ENCODE measurements around the gene POLR2L.
A peak's percentile ranks its signal among the peaks of the same experiment; 100 is the strongest.

The POLR2L gene

DNA sequence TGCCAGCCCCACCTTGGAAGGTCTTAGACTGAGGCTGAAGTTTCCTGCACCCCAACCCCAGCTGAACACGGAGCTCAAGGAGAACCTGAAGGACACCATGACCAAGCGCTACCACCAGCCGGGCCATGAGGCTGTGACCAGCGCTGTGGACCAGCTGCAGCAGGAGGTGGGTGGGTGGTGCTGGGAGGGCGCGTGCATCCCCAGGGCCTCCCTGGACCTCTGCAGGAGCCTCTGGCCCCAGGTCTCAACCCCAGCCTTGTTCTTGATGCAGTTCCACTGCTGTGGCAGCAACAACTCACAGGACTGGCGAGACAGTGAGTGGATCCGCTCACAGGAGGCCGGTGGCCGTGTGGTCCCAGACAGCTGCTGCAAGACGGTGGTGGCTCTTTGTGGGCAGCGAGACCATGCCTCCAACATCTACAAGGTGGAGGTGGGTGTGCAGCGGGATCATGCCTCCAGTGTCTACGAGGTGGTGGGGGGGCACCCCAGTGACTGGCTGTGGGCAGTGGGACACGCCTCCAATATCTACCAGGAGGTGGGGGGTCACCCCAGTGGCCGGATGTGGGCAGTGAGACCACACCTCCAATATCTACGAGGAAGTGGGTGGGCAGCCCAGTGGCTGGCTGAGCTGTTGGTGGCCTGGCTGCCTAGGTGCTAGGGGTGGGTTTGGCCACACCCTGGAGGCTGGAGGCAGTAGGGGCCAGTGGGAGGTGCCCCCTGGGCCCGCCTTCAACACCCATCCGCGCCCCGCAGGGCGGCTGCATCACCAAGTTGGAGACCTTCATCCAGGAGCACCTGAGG, 4.9 kb downstream of the POLR2L start:
- DNase-seq = no peak

DNA sequence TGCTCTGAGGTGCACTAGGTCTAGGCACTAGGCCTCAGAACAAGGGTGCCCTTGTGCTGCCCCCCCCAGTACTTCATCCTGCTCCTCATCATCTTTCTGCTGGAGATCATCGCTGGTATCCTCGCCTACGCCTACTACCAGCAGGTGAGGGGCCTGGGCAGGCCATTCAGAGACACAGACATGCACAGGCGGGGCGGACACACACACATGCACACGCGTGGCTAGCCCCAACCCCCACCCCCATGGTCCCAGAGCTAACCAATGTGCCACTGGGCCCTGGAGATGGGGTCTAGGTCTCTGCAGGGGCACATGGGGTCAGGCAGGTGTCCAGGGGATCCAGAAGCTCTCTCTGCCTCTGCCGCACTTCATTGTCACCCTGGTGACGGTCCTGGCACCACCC, 5.6 kb downstream of the POLR2L start:
- DNase-seq = no peak

DNA sequence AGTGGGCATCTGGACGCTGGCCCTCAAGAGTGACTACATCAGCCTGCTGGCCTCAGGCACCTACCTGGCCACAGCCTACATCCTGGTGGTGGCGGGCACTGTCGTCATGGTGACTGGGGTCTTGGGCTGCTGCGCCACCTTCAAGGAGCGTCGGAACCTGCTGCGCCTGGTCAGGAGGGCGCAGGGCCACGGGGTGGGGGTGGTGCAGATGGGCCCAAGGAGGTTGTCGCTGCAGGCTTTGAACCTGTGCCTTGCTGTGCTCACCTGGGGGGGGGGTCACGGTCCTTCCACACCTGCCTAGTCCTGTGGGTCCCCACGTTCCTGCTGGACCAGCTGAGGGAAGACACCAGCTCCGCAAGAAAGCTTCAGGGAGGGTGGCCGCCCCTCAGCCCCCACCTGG, 6.1 kb downstream of the POLR2L start:
- DNase-seq = no peak

DNA sequence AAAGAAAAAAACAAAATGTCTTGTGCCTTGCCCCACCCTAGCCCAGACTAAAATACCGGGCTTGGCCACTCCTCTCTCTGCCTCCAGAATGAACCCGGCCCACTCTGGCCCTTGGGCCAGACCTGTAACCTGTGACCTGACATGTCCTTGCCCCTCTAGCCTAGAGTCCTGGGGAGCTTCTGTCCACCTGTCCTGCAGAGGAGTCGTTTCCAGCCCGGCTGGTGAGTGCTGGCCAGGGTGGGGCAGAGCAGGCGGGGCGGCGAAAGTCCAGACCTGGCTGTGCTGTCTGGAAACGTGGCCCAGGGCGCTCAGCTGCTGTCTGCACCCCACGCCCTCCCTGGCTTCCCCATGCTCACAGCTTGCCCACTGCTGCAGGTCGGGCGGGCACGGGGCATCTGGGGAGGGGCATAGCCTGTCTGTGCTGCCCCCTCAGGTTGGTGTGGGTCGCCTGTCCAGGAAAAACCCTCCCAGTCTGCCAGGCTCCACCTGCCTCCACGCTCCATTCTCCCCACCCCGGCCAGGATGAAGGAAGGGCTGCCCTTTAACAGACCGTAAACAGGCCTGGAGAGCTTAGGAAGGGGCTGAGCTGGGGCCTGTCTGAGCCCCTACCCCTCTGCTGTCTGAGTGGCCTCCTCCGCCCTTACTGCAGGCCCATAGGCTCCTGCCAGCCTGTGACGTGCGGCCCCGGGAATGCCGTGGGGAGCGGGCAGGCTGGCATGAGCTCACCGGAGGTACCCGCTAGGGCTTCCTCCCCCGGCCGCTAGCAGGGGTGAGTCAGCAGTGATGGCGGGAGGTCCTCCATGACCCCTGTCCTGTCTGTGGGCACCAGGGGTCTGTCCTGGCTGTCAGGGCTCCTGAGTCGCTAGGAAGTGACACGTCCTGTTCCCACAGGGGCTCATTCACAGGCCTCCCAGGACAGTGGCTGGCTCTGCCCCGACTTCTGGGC, 7.7 kb downstream of the POLR2L start:
- DNase-seq = no peak

DNA sequence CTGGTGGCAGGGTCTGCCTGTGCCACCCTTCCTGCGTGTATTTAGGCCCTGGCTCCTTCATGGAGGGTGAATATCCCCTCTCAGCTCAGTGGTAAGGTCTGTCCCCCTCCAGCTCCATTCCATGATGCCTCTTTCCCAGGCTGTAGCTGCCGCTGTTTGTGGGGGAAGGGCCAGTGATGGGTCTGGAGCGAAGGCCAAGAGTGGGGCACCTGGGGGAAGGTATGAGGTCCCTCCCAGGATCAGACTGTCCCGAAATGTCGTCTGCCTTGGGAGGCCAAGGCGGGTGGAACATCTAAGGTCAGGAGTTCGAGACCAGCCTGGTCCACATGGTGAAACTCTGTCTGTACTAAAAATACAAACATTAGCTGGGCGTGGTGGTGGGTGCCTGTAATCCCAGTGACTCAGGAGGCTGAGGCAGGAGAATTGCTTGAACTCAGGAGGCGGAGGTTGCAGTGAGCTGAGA, 8.4 kb downstream of the POLR2L start:
- DNase-seq = no peak

DNA sequence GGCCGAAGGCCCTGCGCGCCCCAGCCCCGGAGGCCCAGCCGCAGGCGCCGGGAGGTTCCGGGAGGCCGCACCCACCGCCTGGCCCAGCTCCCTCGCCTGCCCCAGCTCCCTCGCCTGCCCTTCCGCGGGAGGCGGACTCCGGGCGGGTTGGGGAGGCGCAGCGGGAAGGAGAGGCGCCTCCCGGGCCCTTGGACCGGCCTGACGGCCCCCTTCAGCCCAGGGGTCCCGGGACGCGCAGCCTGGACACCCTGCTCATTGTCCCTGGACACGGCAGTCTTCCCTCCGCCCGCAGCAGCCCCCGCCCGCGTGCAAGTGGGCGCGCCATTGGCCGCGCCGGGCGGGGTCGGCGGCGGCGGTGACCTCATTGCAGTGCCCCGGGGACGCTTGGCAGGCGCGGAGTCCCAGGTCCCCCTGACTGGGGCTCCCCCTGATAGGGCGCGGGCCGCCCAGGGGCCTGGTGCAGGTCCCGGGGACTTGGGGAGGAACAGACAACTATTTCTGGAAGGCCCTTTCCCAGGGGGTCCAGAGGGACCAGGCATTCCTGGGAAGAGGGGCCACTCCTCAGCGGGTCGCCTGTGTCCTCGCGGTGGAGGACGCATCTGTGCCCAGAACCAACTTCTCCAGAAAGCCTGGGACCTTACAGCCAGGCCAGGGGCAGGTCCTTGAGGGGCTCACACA, 9.1 kb downstream of the POLR2L start:
- DNase-seq = no peak

DNA sequence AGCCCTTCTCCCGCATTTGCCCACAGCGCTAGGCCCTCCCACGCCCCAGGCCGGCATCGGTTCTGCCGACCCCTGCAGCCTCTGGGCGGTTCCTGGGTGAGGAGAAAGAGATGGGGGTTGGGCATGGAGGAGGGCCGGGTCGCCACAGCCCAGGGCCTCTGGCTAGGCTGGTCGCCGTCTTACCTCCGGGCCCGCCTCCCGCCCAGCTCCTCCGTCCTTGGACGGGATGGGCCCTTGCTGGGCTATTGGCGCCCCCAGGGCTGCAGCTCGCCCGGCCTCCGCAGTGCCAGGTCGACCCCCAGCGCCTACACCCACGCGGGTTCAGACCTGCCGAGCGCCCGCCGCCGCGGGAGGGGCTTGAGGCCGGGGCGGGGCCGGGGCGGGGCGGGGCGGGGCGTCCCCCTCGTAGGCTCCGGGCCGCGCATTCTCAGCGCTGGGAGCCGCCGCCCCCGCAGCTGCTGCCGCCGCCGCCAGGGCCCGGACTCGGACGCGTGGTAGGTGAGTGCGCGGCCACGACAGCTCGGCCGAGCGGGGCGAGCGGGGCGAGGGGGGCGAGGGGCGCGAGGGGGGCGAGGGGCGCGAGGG, 9.7 kb downstream of the POLR2L start, which contains the start of gene CD151:
CD151 (plus strand) TSS at position 424 of the 585 bp plus-strand sequence. CDS start 3,118 bp downstream, outside the sequence.
- no peak for DNase-seq

DNA sequence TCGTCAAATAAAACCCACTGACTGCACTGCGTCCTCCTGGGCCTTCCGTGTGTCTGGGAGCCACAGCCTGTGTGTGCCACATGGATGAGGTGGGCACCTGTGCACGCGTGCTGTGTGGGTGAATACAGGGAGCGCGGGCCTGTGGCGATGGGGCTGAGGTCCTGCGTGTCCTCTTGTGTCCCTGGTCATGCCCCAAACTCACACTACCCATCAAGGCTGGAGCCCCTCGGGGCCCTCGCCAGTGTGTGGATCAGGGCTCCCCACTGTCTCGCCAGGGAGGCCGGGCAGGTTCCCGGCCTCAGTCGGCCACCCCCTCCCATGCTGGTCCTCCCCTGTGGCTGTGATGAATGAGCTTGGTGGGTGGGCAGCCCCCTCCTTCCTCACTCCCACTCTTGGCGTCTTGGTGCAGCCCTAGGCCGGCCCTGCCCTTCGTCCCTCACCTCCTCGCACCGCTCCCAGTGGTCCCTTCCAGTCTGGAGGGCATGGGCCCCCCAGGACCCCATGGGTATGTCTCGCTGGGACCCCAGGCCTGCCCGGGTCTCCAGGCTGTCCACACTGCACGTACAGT, 10.3 kb downstream of the POLR2L start:
- DNase-seq = no peak

DNA sequence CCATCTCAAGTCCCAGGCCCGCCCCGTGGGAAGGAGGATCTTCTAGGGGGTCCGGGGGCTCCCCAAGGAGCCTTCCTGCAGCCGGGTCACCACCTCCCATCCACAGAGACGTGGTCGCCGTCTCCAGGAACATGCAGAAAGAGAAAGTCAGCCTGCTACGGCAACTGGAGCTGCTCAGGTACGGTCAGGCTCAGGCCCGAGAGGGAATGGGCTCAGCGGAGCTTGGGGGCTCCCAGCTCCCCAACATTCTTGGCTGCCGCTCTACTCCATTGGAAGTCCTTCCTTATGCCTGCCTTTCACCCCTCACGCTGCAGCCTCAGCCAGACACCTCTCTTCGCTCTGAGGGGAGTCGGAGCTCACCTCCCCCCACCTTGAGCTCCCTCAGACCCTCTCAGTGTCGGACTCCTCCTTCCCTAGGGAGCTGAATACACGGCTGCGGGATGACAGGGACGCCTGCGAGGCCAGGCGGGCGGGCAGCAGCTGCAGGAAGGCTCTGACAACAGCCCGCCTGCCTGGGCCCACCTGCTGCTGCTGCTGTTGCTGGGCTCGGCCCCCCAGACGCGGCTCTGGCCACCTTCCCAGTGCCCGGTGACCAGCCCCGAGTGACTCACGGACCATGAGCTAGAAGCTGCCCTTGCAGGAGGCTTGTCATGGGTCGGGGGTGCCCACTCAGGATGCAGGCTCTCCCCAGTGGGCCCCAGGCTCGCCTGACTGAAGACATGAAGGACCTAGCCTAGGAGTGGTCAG, 11.0 kb downstream of the POLR2L start:
- DNase-seq = no peak

DNA sequence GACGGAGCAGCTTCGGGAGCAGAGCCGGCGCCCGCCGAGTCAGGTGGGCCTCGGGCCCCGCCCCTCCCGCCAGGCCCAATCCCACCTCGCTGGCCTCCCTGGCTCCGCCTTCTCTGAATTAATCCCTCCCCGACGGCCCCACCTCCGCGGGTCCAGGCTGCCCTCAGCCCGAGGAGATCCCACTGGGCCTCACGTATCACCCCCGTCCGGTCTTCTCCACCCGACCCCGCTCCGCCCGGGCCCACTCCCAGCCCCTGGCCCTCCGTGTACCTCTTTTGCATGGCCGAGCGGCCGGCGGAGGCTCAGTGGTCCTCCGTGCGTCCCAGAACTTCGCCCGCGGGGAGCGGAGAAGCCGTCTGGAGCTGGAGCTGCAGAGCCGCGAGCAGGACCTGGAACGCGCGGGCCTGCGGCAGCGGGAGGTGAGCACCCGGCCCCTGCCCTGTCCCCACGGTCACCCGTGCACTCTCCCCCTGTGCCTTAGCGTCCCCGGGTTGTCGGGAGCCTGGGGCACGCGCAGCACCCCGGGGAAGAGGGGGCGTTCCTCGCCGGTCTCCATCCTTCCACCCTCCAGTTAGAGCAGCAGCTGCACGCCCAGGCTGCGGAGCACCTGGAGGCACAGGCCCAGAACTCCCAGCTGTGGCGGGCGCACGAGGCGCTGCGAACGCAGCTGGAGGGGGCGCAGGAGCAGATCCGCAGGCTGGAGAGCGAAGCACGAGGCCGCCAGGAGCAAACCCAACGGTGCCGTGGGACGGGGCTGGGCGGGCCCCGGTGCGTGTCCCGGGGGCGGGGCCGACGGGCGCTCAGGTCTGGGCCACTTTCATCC, 11.8 kb downstream of the POLR2L start:
- DNase-seq = peak; percentile 54

DNA sequence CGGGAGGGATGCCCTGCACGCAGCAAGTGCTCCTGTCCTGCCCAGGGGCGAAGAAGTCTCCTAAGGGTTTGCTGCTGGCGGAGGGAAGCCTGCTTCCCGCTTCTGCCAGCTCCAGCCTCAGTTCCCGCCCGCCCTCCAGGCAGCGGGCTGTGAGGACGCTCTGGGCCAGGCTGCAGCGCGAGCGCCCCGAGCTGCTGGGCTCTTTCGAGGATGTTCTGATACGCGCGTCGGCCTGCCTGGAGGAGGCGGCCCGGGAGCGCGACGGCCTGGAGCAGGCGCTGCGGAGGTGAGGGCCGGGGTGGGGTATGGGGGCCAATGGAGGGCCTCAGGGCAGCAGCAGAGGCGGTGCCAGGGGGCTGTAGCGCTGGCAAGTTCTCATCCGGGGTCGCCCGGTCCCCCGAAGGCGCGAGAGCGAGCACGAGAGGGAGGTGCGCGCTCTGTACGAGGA, 12.5 kb downstream of the POLR2L start:
- no peak for DNase-seq

DNA sequence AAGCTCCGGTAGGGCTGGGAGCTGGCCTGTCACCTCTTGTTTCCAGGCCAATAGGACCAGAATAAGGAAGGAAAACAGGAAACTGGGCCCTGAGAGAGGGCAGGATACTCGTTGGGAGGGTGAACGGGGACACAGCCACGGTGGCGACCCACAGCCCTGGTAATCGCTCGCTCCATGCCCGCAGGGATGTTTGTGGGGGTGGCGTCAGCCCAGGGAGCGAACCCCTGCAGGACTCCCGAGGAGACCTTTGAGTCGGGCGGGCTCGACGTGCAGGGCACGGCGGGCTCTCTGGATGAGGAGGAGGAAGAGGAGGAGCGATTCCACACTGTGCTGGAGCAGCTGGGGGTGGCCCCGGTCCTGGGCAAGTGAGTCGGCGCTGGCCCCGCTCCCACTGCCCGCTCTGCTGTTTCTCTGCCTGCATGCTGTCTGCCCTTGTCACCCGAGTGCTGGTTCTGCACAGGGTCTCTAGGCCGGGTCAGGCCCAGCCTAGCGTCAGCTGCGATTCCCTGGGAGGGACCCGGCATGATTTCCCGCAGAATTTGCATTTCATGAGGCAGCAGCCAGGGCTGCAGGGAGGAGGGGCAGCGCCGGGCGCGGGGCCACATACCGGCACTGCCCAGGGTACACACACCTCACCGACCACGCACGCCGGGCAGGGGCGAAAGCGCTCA, 13.0 kb downstream of the POLR2L start:
- no peak for DNase-seq

DNA sequence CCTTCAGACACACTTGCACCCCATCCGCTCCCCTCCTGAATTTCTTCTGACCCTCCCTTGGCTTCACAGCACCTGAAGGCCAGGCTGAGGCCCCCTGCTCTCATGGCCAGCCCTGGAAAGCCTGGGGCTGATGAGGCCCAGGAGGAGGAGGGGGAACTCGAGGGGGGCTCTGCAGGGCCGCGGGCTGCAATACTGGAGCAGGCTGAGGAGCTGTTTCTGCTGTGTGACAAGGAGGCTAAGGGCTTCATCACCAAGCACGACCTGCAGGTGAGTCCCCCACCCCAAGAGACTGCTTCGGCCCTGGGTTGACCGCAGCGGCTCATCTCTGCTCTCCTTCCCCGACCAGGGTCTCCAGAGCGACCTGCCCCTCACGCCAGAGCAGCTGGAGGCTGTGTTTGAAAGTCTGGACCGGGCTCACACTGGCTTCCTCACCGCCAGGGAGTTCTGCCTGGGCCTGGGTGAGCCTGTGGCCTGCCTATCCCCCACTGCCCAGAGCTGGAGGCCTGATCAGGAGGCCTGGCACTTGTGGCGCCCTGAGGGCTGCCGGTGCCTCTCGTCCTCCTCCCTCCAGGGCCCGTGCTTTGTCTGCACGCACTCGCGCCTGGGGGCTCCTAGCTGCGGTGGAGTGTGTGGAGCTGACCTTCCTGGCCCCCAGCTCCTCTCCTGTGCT, 13.7 kb downstream of the POLR2L start:
- no peak for DNase-seq

DNA sequence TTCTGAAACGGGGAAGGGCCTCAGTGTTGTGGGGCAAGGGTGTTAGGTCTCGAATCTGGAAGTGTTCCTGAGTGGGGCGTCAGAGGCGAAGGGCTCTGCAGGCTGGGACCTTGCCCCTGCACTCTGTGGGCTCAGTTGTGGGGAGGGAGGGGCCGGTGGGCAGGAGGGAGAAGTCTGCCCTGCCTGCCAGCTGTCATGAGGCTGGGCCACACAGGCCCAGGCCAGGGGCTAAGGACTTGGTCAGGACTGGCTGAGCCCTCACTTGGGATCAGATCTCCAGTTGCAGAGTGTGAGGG, 14.5 kb downstream of the POLR2L start, which contains the start of gene CRACR2B:
CRACR2B (plus strand) TSS at position 23 of the 296 bp plus-strand sequence. CDS start 689 bp downstream, outside the sequence.
- no peak for DNase-seq

DNA sequence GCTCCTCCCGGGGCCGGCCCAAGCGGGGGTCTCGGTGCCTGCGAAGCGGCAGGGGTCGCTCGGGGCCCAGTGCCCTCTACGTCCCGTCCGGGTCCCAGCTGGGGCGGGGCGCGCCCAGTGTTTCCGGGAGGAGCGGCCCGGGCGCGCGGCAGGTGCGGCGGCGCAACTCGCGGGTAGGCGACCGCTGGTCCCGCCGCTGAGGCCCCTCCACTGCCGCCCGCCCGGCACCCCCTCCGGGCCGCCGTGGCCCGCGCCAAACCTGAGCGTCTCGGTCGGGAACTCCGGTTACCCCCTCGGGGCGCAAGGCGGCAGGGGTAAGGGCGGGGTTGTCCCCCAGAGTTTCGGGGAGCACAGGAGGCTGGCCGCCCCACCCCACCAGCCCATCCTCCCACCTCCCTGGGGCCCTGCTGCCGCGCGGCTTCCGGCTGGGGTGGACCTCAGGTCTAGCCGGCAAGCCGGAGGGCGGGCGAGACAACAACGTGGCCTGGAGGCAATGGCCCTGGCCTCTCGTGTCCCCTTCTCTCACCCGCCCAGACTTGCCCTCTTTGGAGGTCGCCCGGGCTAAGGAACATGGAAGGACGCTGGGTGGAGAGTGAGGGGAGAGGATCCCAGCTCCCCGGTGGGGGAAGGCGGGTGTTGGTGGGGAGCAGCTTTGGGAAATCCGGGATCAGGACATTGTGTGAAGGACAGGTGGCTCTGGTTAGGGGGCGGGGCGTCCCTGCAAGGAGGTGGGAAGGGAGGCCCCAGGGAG, 15.0 kb downstream of the POLR2L start:
- DNase-seq = no peak

DNA sequence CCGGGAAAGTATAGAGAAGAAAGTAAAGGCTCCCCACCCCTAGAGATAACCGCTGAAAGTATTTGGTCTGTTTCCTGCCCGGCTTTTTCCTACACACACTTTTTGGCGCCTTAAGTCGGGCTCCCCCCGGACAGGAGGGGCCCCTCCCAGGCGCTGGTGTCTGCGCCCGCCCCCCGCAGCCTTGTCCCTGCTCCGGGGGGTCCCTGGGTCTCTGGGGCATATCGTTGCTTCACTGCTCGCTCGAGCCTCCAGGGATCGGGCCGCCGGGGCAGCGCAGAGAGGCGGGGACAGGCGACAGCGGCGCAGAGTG, 15.5 kb downstream of the POLR2L start:
- no peak for DNase-seq

DNA sequence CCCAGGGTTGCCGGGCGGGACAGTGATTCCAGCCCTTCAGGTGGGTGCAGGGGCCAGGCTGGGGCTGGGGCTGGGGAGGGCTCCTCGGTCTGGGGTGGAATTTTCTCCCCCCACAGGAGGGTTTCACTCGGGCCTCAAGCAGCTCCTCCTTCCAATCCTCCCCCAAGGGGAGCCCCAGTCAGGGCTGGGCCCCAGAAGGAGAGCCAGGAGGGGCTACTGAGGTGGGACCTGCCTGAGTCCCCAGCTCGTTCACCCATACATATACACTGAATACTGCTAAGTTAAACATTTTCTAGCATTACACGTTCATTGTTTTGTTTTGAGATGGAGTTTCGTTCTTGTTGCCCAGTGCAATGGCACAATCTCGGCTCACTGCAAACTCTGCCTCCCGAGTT, 16.1 kb downstream of the POLR2L start:
- no peak for DNase-seq

DNA sequence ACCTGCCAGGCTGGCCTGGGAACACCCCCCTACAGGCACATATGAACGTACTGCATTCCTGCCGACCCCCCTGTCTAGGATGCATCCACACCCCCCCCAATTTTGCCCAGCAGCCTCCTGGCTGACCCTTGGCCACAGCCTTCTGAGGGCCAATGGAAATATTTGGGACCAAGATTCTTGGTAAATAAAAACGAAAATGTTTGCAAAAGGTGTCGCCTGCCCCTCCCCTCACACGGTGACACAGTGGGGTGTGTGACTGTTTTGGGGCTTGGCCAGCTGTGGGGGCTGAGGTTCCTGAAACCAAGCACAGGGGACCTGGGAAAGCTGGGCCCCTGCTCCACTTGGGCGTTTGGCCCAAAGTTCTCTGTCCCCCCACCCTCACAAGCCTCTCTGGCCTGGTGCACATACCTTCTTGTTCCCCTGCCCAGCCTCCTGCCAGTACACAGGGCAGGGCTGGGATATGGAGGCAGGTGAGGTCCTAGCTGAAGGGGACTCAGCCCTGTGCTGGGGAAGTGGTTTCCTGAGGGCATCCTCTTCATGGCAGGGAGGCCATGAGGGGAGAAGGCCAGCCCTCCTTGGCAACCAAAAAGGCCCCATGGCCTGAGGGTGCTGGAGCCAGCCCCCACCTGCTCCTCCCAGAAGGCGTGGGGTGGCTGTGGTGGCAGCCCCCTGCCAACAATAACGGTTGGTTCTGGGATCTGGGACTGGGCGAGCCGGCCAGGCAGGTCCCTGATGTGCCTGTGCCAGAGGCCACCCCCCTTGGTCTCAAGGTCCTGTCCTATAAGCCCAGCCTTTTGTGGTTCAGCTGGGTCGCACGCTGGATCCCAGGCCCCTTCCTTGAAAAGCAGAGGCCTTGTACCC, 16.7 kb downstream of the POLR2L start:
- no peak for DNase-seq

Data from NCI-H1694 (cell line).